ENCODE data around the gene TENT5A.

- TF ChIP-seq CTCF (conservative IDR thresholded peaks at IDR 0.05; ENCODE audit: low read depth, low read length) (no peak), EZH2 (IDR thresholded peaks at IDR 0.05; ENCODE audit: low read length, unreplicated experiment) (no peak), EZH2phosphoT487 (IDR thresholded peaks at IDR 0.05; ENCODE audit: borderline replicate concordance, low read length) (no peak)
Measured at GRCh38 chr6:81751388-81752083, 945 bp downstream of the TENT5A start.

All from PC-3 (cell line).